ENCODE results near the gene AKT2.

AKT2 gene

DNA sequence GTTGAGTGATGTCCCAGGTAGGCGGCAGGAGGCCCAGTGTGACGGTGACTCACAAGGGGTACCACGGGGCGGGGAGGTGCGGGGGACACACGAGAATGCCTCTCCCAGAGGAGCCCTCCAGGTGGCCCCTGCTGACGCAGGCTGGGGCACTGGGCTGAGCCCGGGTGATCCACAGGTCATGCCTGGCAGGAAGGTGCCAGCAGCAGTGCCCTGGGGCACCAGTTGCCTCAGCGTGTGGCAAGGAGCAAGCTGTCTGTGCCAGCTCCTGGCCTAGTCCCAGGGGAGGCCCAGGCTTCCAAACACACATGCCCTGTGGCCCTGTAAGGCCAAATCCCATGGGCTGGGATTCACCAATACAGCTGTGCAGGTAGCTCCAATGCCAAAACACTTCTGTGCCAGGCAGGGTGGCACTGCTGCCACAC, 28.0 kb downstream of the AKT2 start:
- Mint-ChIP-seq H3K4me3 (no peak overlapping the region), H3K36me3 (ENCODE audit: low read depth) (peaks cover 71% of the 10 kb centered on the region), H3K4me1 (ENCODE audit: low read depth) (peaks cover 26% of the 10 kb centered on the region), H3K27ac (no peak overlapping the region), H3K27me3 (no peaks in the 10 kb centered on the region), H3K9me3 (no peaks in the 10 kb centered on the region)
- DNase-seq: no peak

DNA sequence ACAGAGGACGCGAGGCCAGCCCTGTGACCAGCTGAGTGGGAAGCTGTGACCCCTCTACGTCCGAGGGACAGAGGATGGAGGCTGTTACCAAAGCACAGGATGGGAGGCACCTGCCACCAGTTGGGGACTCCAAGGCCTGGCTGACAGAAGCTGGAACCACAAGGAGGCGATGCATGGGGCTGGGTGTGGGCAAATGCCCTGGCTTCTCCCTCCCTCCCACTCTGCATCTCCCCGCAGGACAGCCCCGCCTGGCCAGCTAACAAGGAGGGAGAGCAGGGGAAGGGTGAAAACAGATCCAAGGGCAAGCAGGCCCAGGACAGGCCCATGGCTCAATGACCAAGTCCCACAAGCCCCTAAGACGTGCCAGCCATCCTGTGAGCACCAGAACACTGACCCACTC, 28.6 kb downstream of the AKT2 start:
- Mint-ChIP-seq H3K4me1 (ENCODE audit: low read depth) (peaks cover 26% of the 10 kb centered on the region), H3K27ac (peak overlapping the region; percentile 26)

DNA sequence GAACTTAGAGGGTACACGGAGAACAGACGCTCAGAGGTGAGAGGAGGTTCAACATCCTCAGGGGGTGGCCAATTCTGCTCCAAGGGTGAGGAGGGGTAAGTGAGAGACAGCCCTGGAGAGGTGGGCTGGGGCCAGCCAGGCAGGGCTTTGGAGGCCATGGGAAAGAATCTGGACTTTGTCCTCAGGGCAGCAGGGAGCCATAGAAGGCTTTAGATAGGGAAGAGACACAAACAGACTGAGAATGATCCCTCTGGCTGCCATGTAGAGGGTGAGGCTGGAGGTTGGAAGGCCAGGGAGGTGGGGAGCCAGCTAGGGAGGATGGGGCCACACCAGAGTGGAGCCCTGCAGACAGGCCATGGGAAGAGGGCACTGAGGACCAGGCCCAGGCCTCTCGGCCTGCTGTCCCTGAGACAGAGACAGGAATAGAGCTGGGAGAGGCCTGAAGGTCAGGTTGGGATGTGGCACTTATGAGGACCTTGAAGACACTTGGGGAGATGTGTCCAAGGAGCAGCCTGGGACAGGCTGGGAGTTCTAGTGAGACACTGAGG, 29.5 kb downstream of the AKT2 start:
- Mint-ChIP-seq H3K4me3 (no peak overlapping the region), H3K27ac (peak overlapping the region; percentile 63), H3K9me3 (no peaks in the 10 kb centered on the region), H3K36me3 (ENCODE audit: low read depth) (peaks cover 71% of the 10 kb centered on the region), H3K27me3 (no peaks in the 10 kb centered on the region), H3K4me1 (ENCODE audit: low read depth) (peaks cover 22% of the 10 kb centered on the region)
- no peak for DNase-seq

More for the DNA sequence above, 28.6 kb downstream of the AKT2 start:
- H3K36me3 Mint-ChIP-seq (ENCODE audit: low read depth): peaks cover 71% of the 10 kb centered on the region
- no peak overlapping the region for H3K4me3 Mint-ChIP-seq
- H3K9me3 Mint-ChIP-seq: no peaks in the 10 kb centered on the region
- H3K27me3 Mint-ChIP-seq: no peaks in the 10 kb centered on the region
- no peak for DNase-seq

DNA sequence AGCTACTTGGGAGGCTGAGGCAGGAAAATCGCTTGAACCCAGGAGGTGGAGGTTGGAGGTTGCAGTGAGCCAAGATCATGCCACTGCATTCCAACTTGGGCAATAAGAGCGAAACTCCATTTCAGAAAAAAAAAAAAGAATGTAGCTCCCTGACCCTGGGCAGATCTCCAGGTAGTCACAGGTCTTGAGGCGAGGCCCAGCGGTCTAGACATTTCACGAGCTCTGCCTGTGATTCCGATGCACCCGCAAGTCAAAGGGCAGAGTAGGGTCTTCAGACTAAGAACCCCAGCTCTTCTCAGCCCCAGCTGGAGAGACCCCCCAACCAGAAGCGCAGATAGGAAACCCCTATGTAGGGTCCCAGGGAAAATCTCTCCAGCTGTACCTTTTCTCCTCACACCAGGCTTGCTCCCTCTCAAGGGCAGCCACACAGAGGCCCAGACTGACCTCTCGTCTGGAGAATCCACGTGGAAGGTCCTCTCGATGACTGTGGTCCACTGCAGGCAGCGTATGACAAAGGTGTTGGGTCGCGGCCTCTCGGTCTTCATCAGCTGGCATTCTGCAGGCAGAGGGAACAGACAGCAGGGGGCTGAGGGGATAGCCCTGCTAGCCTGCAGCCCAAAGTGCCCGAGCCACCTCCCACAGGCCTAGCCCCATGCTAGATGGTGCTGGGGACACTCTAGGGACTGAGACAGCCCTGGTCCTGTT, 30.3 kb downstream of the AKT2 start:
- H3K36me3 Mint-ChIP-seq (ENCODE audit: low read depth): peaks cover 77% of the 10 kb centered on the region
- peaks cover 21% of the 10 kb centered on the region for H3K4me1 Mint-ChIP-seq (ENCODE audit: low read depth)
- DNase-seq: no peak
- no peak overlapping the region for H3K4me3 Mint-ChIP-seq
- H3K27ac Mint-ChIP-seq: no peak overlapping the region
- no peaks in the 10 kb centered on the region for H3K27me3 Mint-ChIP-seq
- H3K9me3 Mint-ChIP-seq: no peaks in the 10 kb centered on the region

DNA sequence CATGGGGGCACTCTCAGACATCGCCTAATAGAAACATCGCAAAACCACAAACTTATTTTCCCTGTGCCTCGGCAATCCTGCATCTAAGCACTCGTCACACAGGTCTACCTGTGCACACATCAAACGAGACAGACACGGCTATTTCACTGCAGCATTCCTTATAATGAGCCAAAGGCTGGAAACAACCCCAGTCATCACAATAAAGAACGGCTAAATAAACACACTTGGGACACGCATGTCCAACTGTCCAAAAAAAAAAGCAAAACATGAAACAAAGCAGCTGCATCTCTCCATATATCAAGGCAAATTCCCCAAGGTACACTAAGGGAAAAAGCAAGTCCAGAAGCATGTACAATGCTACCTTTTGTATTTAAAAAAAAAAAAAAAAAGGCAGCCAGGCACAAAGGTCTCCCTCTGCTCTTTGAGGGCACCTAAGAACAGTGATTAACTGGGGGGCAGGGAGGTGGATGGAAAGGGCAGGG, 31.5 kb downstream of the AKT2 start:
- peaks cover 80% of the 10 kb centered on the region for H3K36me3 Mint-ChIP-seq (ENCODE audit: low read depth)
- H3K4me3 Mint-ChIP-seq: no peak overlapping the region
- no peaks in the 10 kb centered on the region for H3K9me3 Mint-ChIP-seq
- no peaks in the 10 kb centered on the region for H3K27me3 Mint-ChIP-seq
- DNase-seq: no peak
- peaks cover 17% of the 10 kb centered on the region for H3K4me1 Mint-ChIP-seq (ENCODE audit: low read depth)
- no peak overlapping the region for H3K27ac Mint-ChIP-seq

DNA sequence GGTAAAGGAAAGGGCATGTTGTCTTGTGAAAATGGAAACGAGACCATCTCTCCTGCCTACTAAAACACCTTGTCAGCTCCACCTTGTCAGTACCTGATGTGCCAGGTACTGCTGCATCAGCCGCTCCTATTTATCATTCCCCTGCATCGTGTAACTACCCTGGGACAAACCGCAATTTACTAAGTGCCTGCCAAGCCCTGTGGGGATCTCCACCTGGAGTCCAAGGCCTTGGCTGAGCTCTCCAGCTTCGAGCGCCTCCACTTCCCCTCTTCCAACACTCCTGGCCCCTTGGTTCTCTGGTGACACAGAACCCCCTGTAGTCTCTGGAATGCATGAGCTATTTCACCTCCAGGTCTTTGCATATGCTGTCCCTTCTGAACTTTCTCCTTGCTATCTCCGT, 32.8 kb downstream of the AKT2 start:
- peaks cover 86% of the 10 kb centered on the region for H3K36me3 Mint-ChIP-seq (ENCODE audit: low read depth)
- peaks cover 15% of the 10 kb centered on the region for H3K4me1 Mint-ChIP-seq (ENCODE audit: low read depth)
- DNase-seq: no peak
- no peaks in the 10 kb centered on the region for H3K27me3 Mint-ChIP-seq
- peak overlapping the region; percentile 22 for H3K27ac Mint-ChIP-seq
- no peaks in the 10 kb centered on the region for H3K9me3 Mint-ChIP-seq
- no peak overlapping the region for H3K4me3 Mint-ChIP-seq

DNA sequence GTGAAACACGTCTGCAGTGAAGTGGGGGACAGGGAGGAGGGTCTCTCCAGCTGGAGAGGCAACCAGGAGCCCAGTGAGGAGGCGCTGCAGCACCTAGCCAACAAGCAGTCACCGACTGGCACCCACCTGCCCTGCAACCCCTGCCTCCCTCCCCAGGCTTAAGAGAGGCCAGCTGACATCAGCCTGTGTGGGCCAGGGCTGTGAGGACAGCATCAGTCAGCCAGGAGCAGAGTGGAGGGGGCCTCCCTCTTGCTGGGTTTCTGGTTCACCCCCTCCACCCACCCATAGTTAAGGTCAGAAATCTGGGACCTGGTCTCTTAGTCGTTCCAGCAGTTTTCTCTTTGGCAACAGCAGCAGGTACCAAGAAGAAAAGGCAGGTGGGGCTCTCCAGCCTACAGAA, 33.2 kb downstream of the AKT2 start:
- Mint-ChIP-seq H3K9me3 (no peaks in the 10 kb centered on the region), H3K27ac (no peak overlapping the region), H3K4me3 (no peak overlapping the region), H3K36me3 (ENCODE audit: low read depth) (peaks cover 87% of the 10 kb centered on the region), H3K4me1 (ENCODE audit: low read depth) (peaks cover 15% of the 10 kb centered on the region), H3K27me3 (no peaks in the 10 kb centered on the region)
- DNase-seq: no peak

DNA sequence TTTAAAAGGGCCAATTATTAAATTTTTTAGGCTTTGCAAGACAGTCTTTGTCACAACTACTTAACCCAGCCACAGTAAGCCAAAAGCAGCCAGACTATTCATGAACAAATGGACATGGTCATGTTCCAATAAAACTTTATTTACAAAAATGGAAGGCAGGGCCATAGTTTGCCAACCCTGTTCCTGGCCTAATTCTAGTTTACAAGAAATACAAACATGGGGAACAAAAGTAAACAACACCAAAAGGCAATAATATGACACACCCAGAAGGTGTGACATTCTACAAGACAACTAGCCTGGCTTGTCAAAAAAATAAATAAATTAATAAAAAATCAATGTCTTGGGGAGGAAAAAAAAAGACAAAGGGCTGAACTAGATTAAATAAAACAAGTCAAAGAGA, 33.9 kb downstream of the AKT2 start:
- peaks cover 82% of the 10 kb centered on the region for H3K36me3 Mint-ChIP-seq (ENCODE audit: low read depth)

DNA sequence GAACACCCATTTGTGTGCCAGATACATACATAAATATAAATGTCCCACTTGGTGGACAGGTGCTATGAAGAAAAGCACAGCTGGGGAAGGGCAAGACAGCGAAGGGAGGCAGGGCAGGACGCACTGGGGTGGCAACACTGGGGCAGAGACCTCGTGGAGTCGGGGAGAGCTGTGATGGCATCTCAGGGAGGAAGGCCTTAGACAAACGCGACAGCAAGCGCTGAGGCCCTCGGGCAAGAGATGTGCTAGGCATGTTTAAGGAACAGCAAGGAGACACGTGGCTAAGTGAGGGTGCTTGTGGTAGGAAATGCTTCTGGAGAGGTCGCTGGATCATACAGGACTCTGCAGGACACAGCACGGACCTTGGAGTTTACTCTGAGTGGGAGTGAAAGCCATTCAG, 35.4 kb downstream of the AKT2 start:
- Mint-ChIP-seq H3K4me1 (ENCODE audit: low read depth) (peaks cover 10% of the 10 kb centered on the region), H3K4me3 (no peak overlapping the region), H3K27ac (peak overlapping the region; percentile 69), H3K27me3 (no peaks in the 10 kb centered on the region), H3K36me3 (ENCODE audit: low read depth) (peaks cover 74% of the 10 kb centered on the region), H3K9me3 (no peaks in the 10 kb centered on the region)
- DNase-seq: no peak

More for the DNA sequence above, 33.9 kb downstream of the AKT2 start:
- Mint-ChIP-seq H3K4me3 (no peak overlapping the region), H3K4me1 (ENCODE audit: low read depth) (peaks cover 11% of the 10 kb centered on the region), H3K27me3 (no peaks in the 10 kb centered on the region), H3K9me3 (no peaks in the 10 kb centered on the region), H3K27ac (no peak overlapping the region)
- no peak for DNase-seq

DNA sequence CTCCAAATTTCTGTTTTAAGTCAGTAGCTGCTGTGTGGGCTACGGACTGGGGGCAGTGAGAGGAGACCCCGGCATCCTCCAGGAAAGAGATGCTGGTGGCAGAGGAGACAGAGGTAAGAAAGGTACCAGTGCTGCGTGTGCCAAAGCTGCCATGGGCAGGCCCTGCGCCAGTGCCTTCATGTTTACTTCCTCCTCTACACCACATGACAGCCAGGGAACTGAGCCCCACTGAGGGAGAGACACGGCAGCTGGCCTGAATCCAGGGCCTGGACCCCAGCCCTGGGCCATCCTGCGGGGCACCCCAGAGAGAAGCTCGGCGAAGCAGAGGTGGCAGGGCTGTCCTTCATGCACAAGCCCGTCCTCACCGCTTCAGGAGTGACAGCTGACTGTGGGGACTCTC, 35.9 kb downstream of the AKT2 start:
- H3K4me1 Mint-ChIP-seq (ENCODE audit: low read depth): peaks cover 10% of the 10 kb centered on the region
- no peaks in the 10 kb centered on the region for H3K9me3 Mint-ChIP-seq
- peaks cover 71% of the 10 kb centered on the region for H3K36me3 Mint-ChIP-seq (ENCODE audit: low read depth)
- no peak overlapping the region for H3K4me3 Mint-ChIP-seq
- no peak for DNase-seq
- H3K27ac Mint-ChIP-seq: no peak overlapping the region
- no peaks in the 10 kb centered on the region for H3K27me3 Mint-ChIP-seq

DNA sequence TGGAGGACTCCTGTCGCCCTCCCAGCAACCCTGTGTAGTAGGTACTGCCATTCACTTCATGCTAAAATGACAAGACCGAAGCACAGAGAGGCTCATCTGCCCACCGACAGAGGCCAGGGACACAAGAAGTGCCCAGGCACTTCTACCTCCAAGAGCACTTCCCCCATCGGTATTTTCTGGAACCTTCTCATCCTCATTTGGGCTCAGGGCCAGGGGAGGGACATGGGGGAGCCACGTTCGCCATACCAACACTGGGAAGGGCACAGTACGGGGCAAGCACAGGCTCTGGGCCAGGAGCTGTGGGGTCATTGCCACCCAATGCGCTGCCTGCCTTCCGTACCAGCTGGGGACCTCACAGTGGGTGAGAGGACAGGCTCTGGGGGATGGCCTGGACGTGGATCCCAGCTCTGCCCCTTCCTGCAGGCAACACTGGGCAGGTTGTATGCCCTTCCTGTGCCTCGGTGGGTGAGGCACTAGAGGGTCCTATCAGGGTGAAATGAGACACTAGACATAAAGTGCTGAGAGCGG, 37.3 kb downstream of the AKT2 start:
- peak overlapping the region; percentile 18 for H3K27ac Mint-ChIP-seq
- no peaks in the 10 kb centered on the region for H3K9me3 Mint-ChIP-seq
- peaks cover 8% of the 10 kb centered on the region for H3K4me1 Mint-ChIP-seq (ENCODE audit: low read depth)
- H3K36me3 Mint-ChIP-seq (ENCODE audit: low read depth): peaks cover 64% of the 10 kb centered on the region
- H3K27me3 Mint-ChIP-seq: no peaks in the 10 kb centered on the region
- no peak overlapping the region for H3K4me3 Mint-ChIP-seq
- DNase-seq: no peak

DNA sequence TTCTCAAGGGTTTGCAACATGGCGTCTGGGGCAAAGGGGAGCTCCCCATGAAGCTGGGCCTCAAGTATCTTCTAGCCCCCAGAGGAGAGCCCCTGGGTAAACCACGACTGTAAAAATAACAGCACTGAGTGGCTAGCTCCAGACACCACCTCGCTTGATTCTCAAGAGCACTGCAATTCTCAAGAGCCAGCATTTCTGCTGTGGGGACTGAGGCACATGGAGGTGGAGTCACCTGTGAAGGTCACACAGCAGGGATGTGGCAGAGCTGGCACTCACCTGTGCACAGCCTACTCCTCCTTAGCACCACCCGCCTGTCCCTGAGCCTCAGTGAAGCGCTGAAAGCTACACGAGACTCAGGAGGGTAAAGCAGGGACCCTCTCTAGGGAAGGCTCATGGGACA, 38.0 kb downstream of the AKT2 start:
- Mint-ChIP-seq H3K4me3 (no peak overlapping the region), H3K27ac (no peak overlapping the region), H3K9me3 (no peaks in the 10 kb centered on the region), H3K4me1 (ENCODE audit: low read depth) (peaks cover 6% of the 10 kb centered on the region), H3K27me3 (no peaks in the 10 kb centered on the region), H3K36me3 (ENCODE audit: low read depth) (peaks cover 63% of the 10 kb centered on the region)
- DNase-seq: no peak

DNA sequence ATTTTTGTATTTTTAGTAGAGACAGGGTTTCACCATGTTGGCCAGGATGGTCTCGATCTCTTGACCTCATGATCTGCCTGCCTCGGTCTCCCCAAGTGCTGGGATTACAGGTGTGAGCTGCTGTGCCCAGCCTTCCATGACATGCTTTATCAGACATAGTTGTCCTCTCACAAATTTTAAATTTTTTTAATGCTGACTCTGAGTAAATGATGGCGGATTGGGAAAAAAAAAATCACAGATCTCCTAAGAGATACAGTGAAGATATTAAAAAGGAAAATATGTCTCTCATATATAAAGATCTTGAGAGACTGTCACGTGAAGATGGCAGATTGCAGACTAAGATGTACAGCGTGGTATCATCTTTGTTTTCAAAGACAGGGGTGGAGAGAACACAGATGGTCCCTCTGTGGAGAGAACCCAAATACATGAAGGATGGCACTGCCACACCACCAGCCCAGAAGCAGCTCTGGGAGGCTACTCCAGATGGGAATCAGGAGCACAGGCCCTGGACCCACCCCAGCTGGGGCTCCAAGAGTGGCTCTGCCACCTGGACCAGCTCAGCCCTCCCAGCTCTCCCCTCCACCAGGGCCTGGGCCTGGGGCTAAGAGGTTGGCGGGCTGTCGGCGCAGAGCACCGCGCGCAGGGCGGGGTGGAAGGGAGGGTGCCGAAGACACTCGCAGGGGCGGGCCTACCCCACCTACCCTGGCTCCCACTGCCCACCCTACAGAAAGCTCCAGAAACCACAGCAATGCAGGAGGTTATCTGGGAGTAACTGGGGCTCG, 38.7 kb downstream of the AKT2 start:
- Mint-ChIP-seq H3K27ac (no peak overlapping the region), H3K27me3 (no peaks in the 10 kb centered on the region), H3K36me3 (ENCODE audit: low read depth) (peaks cover 63% of the 10 kb centered on the region), H3K4me3 (no peak overlapping the region), H3K4me1 (ENCODE audit: low read depth) (peaks cover 6% of the 10 kb centered on the region), H3K9me3 (no peaks in the 10 kb centered on the region)
- DNase-seq: no peak

DNA sequence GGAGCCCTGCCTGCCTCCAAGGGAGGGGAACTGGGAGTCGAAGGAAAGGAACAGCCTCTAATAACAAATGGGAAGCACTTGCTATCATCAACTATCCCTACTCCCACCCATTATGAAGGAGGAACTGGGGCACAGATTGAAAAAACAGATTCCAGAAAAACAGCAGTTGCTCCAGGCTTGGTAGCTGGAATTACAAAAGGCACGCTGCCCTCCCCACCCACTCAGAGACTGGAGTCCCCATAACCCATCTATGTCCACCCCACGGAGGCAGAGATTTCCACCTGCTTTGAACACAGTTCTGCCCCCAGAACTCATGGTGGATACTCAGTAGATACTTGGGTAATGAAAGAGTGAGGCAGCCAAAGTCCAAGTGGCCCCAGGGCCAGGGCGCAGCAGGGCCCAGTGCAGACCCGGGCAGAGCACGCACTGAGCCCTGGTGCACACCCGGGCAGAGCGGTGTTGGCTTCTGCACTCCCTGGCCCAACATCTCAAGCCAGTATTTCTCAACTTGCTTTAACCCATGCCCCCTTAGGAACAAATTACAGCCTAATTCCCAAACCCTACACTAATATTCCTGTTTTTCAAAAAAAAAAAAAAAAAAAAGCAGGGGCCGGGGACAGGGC, 39.5 kb downstream of the AKT2 start:
- Mint-ChIP-seq H3K4me1 (ENCODE audit: low read depth) (peaks cover 6% of the 10 kb centered on the region), H3K9me3 (no peaks in the 10 kb centered on the region), H3K4me3 (no peak overlapping the region), H3K27ac (no peak overlapping the region), H3K36me3 (ENCODE audit: low read depth) (peaks cover 65% of the 10 kb centered on the region), H3K27me3 (no peaks in the 10 kb centered on the region)
- DNase-seq: no peak
